GF-D8 (cell line): ENCODE results near the gene SPAG17.

Source experiments
- DNase-seq: peaks from one replicate; lab custom pipeline; 2025; lab: John Stamatoyannopoulos, UW

Gene SPAG17

DNA sequence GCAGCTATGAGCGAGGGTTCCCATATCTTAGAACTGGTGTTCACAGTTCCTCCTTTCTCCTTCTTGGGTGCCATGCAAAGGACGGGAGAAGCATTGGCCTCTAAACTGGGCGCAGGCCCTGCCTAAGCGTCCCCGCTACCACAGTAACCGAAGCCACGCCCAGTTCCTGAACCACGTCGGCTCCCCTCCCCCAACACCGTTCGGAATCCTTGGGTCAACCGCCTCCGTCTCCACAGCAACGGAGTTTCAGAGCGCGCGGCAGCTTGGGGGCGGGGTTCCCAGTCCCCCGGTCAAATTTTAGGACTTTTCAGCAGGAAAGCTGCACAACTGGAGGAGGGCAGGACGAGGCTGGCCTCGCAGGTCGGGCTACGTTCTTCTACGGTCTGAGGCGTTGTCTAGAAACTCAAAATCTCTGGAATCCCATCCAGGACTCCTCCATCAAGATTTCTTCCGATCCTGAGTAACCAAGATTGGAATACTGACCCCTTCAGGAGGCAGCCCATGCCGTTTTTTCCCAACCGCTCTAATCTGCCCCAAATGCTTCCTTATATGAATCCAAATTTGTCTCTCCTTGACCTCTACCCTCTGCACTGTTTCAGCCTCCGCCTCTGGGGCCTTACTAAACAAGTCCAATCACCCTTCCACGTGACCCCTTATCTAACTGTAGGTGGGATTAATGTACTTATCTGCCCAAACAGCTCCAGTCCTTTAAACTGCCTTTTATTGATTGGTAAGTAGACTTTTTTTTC lies at the start of gene SPAG17:
TSS of gene SPAG17 (minus strand) at position 145 of the 749 bp plus-strand sequence. CDS start at position 74, 71 bp downstream.
- DNase-seq: no peak

DNA sequence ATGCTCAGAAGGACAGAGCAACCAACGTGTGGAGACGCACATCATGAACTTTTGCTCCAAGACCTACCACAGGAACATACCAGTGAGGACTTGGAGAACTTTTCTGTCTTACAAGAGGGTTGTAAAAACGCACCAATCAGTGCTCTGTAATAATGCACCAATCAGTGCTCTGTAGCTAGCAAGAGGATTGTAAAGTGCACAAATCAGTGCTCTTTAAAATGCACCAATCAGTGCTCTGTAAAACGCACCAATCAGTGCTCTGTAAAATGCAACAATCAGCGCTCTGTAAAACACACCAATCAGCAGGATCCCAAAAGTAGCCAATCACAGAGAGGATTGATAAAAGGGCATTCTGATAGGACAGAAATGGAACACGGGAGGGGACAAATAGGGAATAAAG lies 40.4 kb upstream of the SPAG17 start:
- DNase-seq: no peak

DNA sequence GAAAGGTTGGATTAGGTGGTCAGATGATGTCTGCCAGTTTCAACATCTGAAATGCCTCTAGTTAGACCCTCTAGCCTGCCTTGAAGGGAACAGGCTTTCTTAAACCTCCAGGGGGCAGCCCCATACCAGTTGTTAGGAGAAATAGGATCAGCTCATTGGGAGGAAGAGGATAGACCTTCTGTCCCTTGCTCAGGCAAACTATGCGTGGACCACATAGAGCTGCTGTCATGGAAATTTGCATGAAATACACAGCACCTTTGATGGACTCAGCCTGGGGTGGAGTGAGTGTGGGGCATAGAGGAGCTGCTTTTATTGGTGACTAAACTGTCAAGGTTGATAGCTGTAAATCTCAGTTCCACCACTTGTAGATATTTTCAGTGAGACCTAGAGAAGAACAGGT lies 38.4 kb upstream of the SPAG17 start:
- DNase-seq: no peak

DNA sequence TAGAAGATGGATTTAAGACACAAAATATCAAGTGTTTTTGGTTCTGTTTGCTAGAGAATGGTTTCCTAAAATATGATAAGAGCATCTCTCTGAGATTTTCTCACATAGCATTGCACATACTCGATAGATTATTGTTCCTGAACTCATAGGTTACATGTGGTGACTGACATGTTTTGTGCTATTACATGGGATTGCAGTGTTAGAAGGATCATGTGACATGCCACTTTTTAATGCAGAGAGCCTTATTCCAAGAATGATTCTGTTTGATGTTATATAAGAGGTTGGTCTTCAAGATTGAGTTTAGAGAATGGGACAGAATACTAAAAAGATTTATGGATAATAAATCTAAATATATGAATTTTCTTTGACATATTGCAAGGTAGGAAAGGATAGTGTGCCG lies 34.4 kb upstream of the SPAG17 start:
- DNase-seq: no peak

DNA sequence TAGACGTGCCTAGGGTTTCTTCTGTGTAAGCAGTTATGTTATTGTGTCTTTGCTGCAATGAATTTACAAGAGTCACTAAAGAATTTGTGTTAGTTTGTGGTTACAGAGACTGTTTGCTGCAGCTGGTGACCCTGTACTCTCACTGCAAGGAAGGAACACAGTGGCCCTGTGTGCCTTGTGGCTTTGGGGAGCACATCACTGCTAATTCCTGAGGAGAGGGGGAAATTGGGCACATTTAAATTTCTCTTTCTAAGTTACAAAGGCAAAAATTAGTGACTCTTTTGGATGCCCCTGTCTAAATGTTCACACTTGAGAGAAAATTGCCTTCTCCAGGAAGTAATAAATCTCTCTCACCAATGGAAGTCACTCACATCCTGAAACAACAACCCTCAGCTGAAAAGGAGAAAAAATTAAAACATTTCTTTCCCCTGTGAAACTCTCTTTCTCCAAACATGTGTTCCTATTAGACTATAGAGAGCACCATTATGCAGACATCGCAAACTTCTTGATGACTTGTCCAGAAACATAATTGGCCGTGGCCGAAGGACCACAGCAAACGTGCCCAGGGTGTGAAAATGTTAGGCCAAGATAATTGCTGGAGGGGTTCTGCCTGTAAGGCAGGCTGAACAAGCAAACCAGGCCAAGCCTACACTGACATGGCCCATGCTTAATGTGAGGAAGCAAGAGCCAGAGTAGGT lies 32.3 kb upstream of the SPAG17 start:
- no peak for DNase-seq

GRCh38 chr1:118214866-118215265 lies 29.8 kb upstream of the SPAG17 start:
- DNase-seq: no peak

GRCh38 chr1:118210723-118211110 lies 25.7 kb upstream of the SPAG17 start:
- DNase-seq: no peak

DNA sequence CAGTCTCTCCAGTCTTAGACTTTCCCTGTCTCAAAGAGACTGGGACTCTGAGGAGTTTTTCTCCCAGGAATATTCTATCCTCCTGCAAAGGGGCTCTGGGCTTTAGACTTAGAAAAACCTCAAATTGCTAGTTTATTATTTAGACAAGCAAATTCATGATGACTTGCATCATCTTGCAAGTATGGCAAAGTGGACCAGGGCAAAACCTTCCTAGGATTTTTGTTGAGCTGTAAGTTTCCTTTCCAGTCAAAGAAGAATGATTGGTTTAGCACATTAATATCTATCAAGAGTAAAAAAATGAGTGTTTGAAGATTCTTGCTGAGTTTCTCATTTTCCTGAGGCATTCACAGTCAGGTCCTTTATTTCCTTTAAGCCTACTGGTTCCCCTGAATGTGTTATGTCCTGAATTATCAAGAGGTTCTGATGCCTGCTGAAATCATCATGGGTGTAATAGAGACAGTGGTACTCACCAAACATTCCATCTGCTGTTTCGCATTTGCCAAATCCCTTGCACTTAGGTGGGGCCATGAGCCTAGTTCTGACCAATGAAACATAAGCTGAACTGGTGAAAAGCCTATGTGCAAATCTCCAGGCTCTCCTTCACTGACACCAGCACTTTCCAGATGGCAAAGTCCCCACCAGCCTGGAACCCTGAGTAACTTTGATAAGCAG lies 25.2 kb upstream of the SPAG17 start:
- no peak for DNase-seq

DNA sequence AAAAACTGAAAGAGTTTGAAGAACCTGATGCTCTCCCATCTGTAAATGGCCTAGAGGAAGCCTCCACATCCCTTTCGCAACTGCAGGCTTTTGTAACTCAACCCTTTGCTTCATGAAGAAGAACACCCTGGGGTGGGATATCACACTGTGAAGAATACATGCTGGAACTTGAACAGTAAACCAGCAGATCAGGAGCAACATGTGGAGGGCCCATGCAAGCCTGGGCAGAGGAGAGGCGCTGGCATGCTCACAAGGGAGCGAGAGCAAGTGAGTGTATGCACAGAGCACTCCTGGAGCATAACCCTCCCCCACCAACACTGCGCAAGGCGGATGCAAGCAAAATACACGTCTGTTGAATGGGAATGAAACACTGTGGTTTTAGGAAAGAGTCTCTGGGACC lies 24.6 kb upstream of the SPAG17 start:
- DNase-seq: no peak

DNA sequence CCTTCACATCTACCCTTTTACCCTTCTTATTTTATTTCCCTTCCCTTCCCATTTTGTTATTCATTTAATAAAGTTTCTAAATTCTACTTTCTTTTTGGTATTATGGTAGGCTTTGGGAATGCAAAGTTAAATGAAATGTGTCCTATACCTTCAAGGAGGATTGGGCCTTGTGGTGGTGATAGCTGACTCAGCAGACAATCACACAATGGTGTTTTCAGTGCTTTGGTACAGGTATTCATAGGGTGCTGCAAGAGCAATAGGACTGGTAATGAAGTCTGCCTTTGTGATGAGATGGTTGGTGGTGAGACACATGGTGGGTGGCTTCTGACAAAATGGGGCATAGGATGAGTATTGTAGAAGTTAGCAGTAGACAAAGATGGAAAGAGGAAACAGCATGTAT lies 21.9 kb upstream of the SPAG17 start:
- no peak for DNase-seq

- DNase-seq: no peak
Observed at GRCh38 chr1:118204648-118205047, 19.6 kb upstream of the SPAG17 start.

DNA sequence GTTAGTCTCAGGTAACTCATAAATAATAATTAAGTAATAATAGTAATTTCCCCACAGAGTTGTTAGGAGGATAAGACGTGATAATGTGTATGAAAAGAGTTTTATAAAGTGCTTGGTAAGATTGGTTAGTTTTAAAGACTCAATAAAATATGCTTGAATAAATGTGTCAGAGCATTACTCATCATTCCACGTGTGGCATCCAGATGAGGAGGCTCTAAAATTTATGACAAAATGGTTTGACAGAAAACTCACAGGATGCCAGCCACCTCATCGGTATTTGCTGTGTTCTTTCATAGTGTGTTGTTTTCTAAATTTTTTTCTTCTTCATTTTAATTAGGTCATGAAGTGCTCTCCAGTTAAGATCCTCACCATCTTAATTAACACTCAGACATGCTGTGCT lies 19.1 kb upstream of the SPAG17 start:
- no peak for DNase-seq

DNA sequence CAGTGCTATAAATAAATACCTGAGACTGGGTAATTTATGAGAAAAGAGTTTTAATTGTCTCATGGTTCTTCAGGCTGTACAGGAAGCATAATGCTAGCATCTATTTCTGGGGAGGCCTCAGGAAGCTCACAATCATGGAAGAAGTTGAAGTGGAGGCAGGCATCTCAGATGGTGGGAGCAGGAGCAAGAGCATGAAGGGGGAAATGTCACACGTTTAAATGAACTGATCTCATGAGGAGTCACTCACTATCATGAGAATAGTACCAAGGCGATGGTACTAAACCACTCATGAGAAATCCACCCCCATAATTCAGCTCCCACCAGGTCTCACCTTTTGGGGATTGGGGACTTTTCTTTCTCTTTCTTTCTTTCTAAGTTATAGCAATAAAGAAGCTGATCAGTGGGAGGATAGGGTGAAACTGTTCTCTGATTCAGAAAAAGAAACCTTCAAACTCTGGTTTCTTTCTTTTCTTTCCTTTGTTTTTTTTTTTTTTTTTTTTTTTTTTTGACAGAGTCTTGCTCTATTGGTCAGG lies 17.1 kb upstream of the SPAG17 start:
- DNase-seq: no peak

DNA sequence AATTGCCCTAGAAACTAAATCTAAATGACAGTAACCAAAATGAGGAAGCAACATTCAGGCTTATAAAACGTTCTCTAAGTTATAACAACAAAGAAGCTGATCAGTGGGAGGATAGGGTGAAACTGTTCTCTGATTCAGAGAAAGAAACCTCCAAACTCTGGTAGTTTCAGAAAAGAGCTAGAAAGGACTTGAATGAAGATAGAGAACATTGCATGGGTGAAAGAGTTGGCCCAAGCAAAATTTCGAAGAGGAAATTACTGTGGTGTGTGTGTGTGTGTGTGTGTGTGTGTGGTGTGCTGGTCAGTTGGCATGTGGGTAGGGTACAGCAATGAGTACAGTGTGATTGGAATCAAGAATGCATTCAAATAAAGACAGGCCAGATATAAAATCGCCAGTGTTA lies 16.5 kb upstream of the SPAG17 start:
- DNase-seq: no peak

DNA sequence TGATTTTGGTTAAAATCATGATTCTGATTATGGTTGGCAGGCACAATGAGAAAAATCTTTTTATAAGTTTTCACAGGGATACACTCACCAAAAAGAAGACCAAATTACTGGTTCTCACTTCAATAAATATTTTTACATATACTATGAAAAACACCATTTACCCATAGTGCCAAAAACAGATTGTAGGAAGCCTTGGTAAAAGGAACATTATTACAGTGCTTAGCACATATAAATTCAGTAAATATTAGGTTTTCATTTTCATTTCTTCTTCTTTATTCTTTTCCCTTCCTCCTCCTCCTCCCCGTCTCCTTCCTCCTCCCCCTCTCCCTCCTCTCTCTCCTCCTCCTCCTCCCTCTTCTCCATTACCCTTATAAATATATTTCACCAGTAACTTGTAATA lies 15.8 kb upstream of the SPAG17 start:
- DNase-seq: no peak

GRCh38 chr1:118190561-118190960 lies 5.5 kb upstream of the SPAG17 start:
- DNase-seq: no peak

DNA sequence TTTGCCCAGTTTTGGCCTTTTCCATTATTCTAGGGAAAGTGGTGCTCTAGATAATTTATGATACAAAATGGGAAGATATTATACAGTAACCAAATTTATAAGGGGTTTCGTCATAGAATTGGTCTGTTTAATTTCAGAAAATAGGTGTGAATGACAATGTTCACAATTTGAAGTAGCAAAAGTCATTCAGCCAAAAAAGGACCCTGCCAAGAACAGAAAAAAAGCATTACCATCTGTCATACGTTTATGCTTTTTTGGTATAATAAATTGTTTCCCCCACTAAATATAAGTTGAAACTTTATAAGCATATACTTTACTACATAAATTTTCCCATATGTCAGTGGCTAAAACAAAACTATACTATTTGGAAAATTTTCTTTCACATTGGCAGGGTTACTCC lies 4.5 kb upstream of the SPAG17 start:
- no peak for DNase-seq

DNA sequence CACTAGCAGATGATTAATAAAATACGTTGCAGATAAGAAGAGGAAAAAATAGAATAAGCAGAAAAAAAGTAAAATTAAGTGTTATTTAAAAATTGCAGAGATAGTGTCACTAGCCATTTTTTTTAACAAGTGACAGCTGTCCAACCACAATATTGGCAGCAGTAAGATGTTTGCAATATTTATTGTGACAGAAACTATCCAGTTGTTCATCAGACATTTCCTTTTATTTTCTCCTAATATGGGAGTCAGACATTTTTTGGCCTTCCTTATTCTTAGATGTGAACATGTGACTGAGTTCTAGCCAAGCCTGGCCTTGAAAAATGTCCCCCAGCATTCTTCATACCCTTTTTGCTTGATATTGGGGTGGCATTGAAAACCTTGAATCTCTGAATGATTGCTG lies 3.4 kb upstream of the SPAG17 start:
- no peak for DNase-seq

GRCh38 chr1:118186026-118186425 lies 998 bp upstream of the SPAG17 start:
- no peak for DNase-seq

- DNase-seq: no peak
Observed at GRCh38 chr1:118184739-118185083, 317 bp downstream of the SPAG17 start.

GRCh38 chr1:118183586-118183985 lies 1.4 kb downstream of the SPAG17 start:
- no peak for DNase-seq

- no peak for DNase-seq
Observed at GRCh38 chr1:118177998-118178397, 7.0 kb downstream of the SPAG17 start.

DNA sequence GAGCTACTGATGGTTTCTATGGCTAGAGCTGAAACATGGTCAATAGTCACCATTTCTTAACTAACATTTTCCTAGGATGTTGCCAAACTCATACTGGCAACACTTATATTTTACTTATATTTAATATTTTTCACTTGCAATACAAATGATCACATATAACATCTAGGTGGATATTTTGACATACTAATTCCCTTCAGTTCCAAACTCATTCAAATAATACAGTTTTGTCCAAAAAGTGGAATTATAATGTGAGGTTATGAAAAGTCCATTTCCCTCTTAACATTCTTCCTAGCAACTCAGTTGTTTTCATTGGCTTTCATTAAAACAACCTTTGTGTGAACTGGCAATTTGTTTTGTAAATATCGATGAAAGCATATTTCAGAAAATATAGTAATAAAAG lies 16.0 kb downstream of the SPAG17 start:
- DNase-seq: no peak
